H1 (cell line): ENCODE data around the gene SMPD2. TPM values are rescaled to one million over a fixed set of nuclear protein-coding genes. Genes with fewer than 3 reads are reported as not detected.
A peak's percentile ranks its signal among the peaks of the same experiment; 100 is the strongest.

Source experiments
- CTCF ChIA-PET: fragments of 300-600 bp; sonication (Branson Sonifier 250); formaldehyde crosslinking; loops from one replicate; lab custom pipeline; 2021; ENCODE audit not compliant: partially characterized antibody; lab: Charles Lee
- POLR2A ChIA-PET: fragments of 300-600 bp; sonication (Branson Sonifier 250); formaldehyde crosslinking; loops from one replicate; lab custom pipeline; 2021; ENCODE audit warnings: inconsistent platforms; ENCODE audit not compliant: partially characterized antibody; lab: Charles Lee
- DNase-seq, 2 experiments: peaks; one replicate each; pipeline versions ENCODE4 v3.0.0 to v3.0.0-alpha.2; 2010 to 2022; ENCODE audit warnings: low spot score in 2 of 2, low read depth in 1 of 2, mixed read lengths in 1 of 2
- FAIRE-seq: peaks from 2 replicates; lab custom pipeline; 2011; peaks lifted over from hg19 to GRCh38; lab: Jason Lieb, UNC
- H2AFZ ChIP-seq: 2 replicates; pipeline ENCODE4 v1.8.1; 2012; ENCODE audit warnings: low read length, inconsistent platforms
- H2AK5ac ChIP-seq: 2 replicates; pipeline ENCODE4 v1.6.1; 2013; ENCODE audit warnings: low read depth, low read length
- H2BK120ac ChIP-seq: replicated peaks from 2 replicates; pipeline ENCODE3; 2013; ENCODE audit warnings: low read depth, low read length, inconsistent platforms
- H2BK12ac ChIP-seq: 2 replicates; pipeline ENCODE4 v1.6.1; 2013; ENCODE audit warnings: low read depth, low read length
- H2BK15ac ChIP-seq: 2 replicates; pipeline ENCODE4 v1.6.1; 2013; ENCODE audit warnings: low read length
- H2BK20ac ChIP-seq: 2 replicates; pipeline ENCODE4 v1.6.1; 2013; ENCODE audit warnings: low read length
- H2BK5ac ChIP-seq: 2 replicates; pipeline ENCODE4 v1.6.1; 2013; ENCODE audit warnings: low read depth, low read length
- H3K14ac ChIP-seq: 2 replicates; pipeline ENCODE4 v1.6.1; 2013; ENCODE audit warnings: inconsistent platforms; ENCODE audit not compliant: insufficient read length
- H3K18ac ChIP-seq: 2 replicates; pipeline ENCODE4 v1.6.1; 2013; ENCODE audit warnings: low read length; ENCODE audit errors: extremely low read depth
- H3K23ac ChIP-seq: 2 replicates; pipeline ENCODE4 v1.6.1; 2013; ENCODE audit warnings: inconsistent platforms; ENCODE audit not compliant: insufficient read length
- H3K23me2 ChIP-seq: 2 replicates; pipeline ENCODE4 v1.6.1; 2013; ENCODE audit warnings: low read depth, low read length
- H3K27ac ChIP-seq: 2 replicates; pipeline ENCODE4 v1.6.1; 2011; ENCODE audit warnings: low read depth, low read length, inconsistent platforms
- H3K27me3 ChIP-seq, 4 experiments: replicated peaks in 1 of 4; 1 replicate in 1 of 4; 2 replicates in 3 of 4; pipeline versions ENCODE4 v1.6.1 to v1.8.1; 2011 to 2013; ENCODE audit warnings: low read length in 3 of 4, mild to moderate bottlenecking in 3 of 4, inconsistent platforms in 2 of 4, mixed read lengths in 2 of 4, moderate library complexity in 1 of 4; ENCODE audit not compliant: control insufficient read depth in 3 of 4, insufficient read depth in 3 of 4; ENCODE audit errors: extremely low read depth in 1 of 4
- H3K36me3 ChIP-seq, 4 experiments: 2 replicates each; pipeline versions ENCODE4 v1.6.1 to v1.8.1; 2011 to 2013; ENCODE audit warnings: mild to moderate bottlenecking in 4 of 4, low read length in 3 of 4, moderate library complexity in 2 of 4, control low read depth in 1 of 4, inconsistent platforms in 1 of 4; ENCODE audit not compliant: insufficient read depth in 4 of 4, control insufficient read depth in 2 of 4
- H3K4ac ChIP-seq: replicated peaks from 2 replicates; pipeline ENCODE3; 2013; ENCODE audit warnings: low read length, low read depth, mixed read lengths, inconsistent platforms; ENCODE audit not compliant: insufficient read length
- H3K4me1 ChIP-seq, 4 experiments: replicated peaks in 1 of 4; 1 replicate in 1 of 4; 2 replicates in 3 of 4; pipeline versions ENCODE4 v1.6.1 to v1.8.1; 2011 to 2013; ENCODE audit warnings: low read length in 3 of 4, inconsistent platforms in 2 of 4, mixed read lengths in 1 of 4; ENCODE audit not compliant: insufficient read depth in 4 of 4, control insufficient read depth in 3 of 4
- H3K4me2 ChIP-seq, 2 experiments: 2 replicates each; pipeline versions ENCODE4 v1.6.1 to v1.8.1; 2011 to 2013; ENCODE audit warnings: low read depth in 2 of 2, low read length in 2 of 2, control low read depth in 1 of 2, inconsistent platforms in 1 of 2, mild to moderate bottlenecking in 1 of 2; ENCODE audit not compliant: insufficient read depth in 1 of 2
- H3K4me3 ChIP-seq, 4 experiments: fragments of 200-600, 300-600 bp in 1 of 4; sonication (generic), shearing (Covaris generic), sonication (Bioruptor Twin) in 1 of 4; 2 replicates each; pipeline versions ENCODE4 v1.5.1 to v1.8.1; 2011 to 2016; ENCODE audit warnings: low read length in 4 of 4, low read depth in 3 of 4, control low read depth in 2 of 4, inconsistent platforms in 2 of 4, mild to moderate bottlenecking in 2 of 4, mixed read lengths in 1 of 4, moderate library complexity in 1 of 4; ENCODE audit not compliant: insufficient read depth in 2 of 4; ENCODE audit errors: extremely low read depth in 1 of 4
- H3K56ac ChIP-seq: replicated peaks from 2 replicates; pipeline ENCODE3; 2013; ENCODE audit warnings: low read depth, mild to moderate bottlenecking, mixed read lengths, low read length, inconsistent platforms; ENCODE audit not compliant: insufficient read length
- H3K79me1 ChIP-seq: 2 replicates; pipeline ENCODE4 v1.6.1; 2013; ENCODE audit warnings: low read depth, low read length, control low read depth
- H3K79me2 ChIP-seq, 2 experiments: 2 replicates each; pipeline versions ENCODE4 v1.6.1 to v1.8.1; 2012 to 2013; ENCODE audit warnings: low read length in 2 of 2, mild to moderate bottlenecking in 2 of 2, inconsistent platforms in 1 of 2; ENCODE audit not compliant: insufficient read depth in 2 of 2, control insufficient read depth in 1 of 2
- H3K9ac ChIP-seq, 4 experiments: replicated peaks in 1 of 4; 1 replicate in 1 of 4; 2 replicates in 3 of 4; pipeline versions ENCODE4 v1.6.1 to v1.8.1; 2011 to 2013; ENCODE audit warnings: low read depth in 3 of 4, low read length in 3 of 4, control low read depth in 2 of 4, mild to moderate bottlenecking in 2 of 4, moderate library complexity in 2 of 4, inconsistent platforms in 1 of 4; ENCODE audit errors: extremely low read depth in 1 of 4
- H3K9me3 ChIP-seq, 2 experiments: 2 replicates each; pipeline versions ENCODE4 v1.6.1 to v1.8.1; 2012 to 2013; ENCODE audit warnings: mild to moderate bottlenecking in 2 of 2, moderate library complexity in 2 of 2, control low read depth in 1 of 2, inconsistent platforms in 1 of 2, low read depth in 1 of 2, low read length in 1 of 2, mixed read lengths in 1 of 2; ENCODE audit not compliant: insufficient read depth in 2 of 2
- H4K20me1 ChIP-seq, 2 experiments: replicated peaks in 1 of 2; 2 replicates each; pipeline versions ENCODE3 to v1.8.1; 2011 to 2013; ENCODE audit warnings: inconsistent platforms in 2 of 2, low read length in 2 of 2, mild to moderate bottlenecking in 1 of 2; ENCODE audit not compliant: insufficient read depth in 2 of 2, control insufficient read depth in 1 of 2
- H4K5ac ChIP-seq: 2 replicates; pipeline ENCODE4 v1.6.1; 2013; ENCODE audit warnings: low read length, low read depth, mixed read lengths, inconsistent platforms; ENCODE audit not compliant: insufficient read length
- H4K8ac ChIP-seq: 2 replicates; pipeline ENCODE4 v1.8.0; 2013; ENCODE audit warnings: mild to moderate bottlenecking, moderate library complexity, low read length, inconsistent platforms; ENCODE audit not compliant: insufficient read depth; ENCODE audit errors: extremely low read depth
- H4K91ac ChIP-seq: replicated peaks from 2 replicates; pipeline ENCODE3; 2013; ENCODE audit warnings: low read length, mixed read lengths, inconsistent platforms; ENCODE audit not compliant: insufficient read length
- E2F6 ChIP-seq: IDR thresholded peaks from 2 replicates; pipeline ENCODE4 v1.6.1; 2012; ENCODE audit warnings: inconsistent platforms
- WGBS, 2 experiments: shearing (Covaris generic) in 1 of 2; methylation state at CpG; one replicate each; pipeline versions ENCODE4 v1.1.6 to v1.1.7; 2013 to 2015; ENCODE audit warnings: low lambda C conversion rate in 2 of 2, mixed read lengths in 2 of 2, inconsistent platforms in 1 of 2, low coverage in 1 of 2, missing lambda C conversion rate in 1 of 2; ENCODE audit not compliant: insufficient replicate concordance in 2 of 2, insufficient coverage in 1 of 2, insufficient read length in 1 of 2; ENCODE audit errors: extremely low coverage in 1 of 2, missing lambda C conversion rate in 1 of 2; 5-methylcytosine and 5-hydroxymethylcytosine counted together
- polyA plus RNA-seq, 7 experiments: library from polyadenylated mRNA; depleted of rRNA in 3 of 7; stranded (reverse) in 5 of 7; unstranded in 2 of 7; fragments of >200 nt in 5 of 7; fragments of 200-250 nt in 2 of 7; gene quantifications; 1 replicate in 5 of 7; 2 replicates in 1 of 7; 4 replicates in 1 of 7; pipeline versions ENCODE4 v1.2.1 to v1.2.3, GENCODE V29; 2011 to 2013; ENCODE audit warnings: missing spikeins in 2 of 7, mixed read lengths in 2 of 7
- total RNA-seq: library from RNA; stranded (reverse); fragmentation: NEBNext Ultra II Directional; extraction: Animal tissue kit (Norgen Biotek cat#: 25700); gene quantifications from 2 replicates; pipeline ENCODE4 v1.2.1, GENCODE V29; 2021

SMPD2 gene
- total and polyA plus RNA-seq, 2 of the 8 experiments (the other 6 are each of a cell fraction or from before 2014, with no cell fraction given) = 11.5 to 17.2 TPM

GRCh38 chr6:109484122-109484521, 43.6 kb downstream of the SMPD2 start:
- H3K18ac ChIP-seq = no peak overlapping the region
- no peaks in the 10 kb centered on the region for H3K27me3 ChIP-seq
- H2AFZ ChIP-seq = no peak overlapping the region
- H3K4me3 ChIP-seq = peak overlapping the region in 2 of 4 experiments; percentile 37 to 55; a peak in 3 of 8 replicates
- H4K91ac ChIP-seq = no peak overlapping the region
- no peak overlapping the region for H2BK120ac ChIP-seq
- no peak overlapping the region for H3K23ac ChIP-seq
- WGBS, 2 experiments = 85% methylated on average over 3 of the region's 3 CpGs; no CpG with 5 or more reads in 1 of the 2 experiments
- no peak overlapping the region for H4K8ac ChIP-seq
- H2BK5ac ChIP-seq = no peak overlapping the region
- H3K56ac ChIP-seq = no peak overlapping the region
- H3K4me2 ChIP-seq = peak overlapping the region; percentile 72 to 76; a peak in 3 of 4 replicates
- H2BK12ac ChIP-seq = no peak overlapping the region
- peaks cover 20 to 33% of the 10 kb centered on the region in 2 experiments for H3K79me2 ChIP-seq
- TF ChIP-seq E2F6 = no peak
- TF ChIP-seq, all 59 proteins: peak for 0
- H3K23me2 ChIP-seq = peaks cover 7% of the 10 kb centered on the region; the same call in 1 of the 2 replicates
- peaks cover 0 to 8% of the 10 kb centered on the region in 2 experiments for H4K20me1 ChIP-seq
- no peaks in the 10 kb centered on the region for H3K9me3 ChIP-seq
- H3K4ac ChIP-seq = no peak overlapping the region
- no peak overlapping the region for H4K5ac ChIP-seq
- H2BK15ac ChIP-seq = no peak overlapping the region
- FAIRE-seq = no peak
- peaks cover 4 to 26% (median 15%) of the 10 kb centered on the region in 4 experiments; a peak in 7 of 8 replicates for H3K36me3 ChIP-seq
- H3K4me1 ChIP-seq = peaks cover 2 to 15% (median 6%) of the 10 kb centered on the region in 4 experiments; a peak in 6 of 7 replicates
- DNase-seq = no peak
- CTCF ChIA-PET = interaction anchor here (1.0 to 1.1 kb wide), 2 partner anchors 191 to 199 kb away, joined by 3 read pairs; no protein-coding TSS in a partner anchor
- H3K14ac ChIP-seq = no peak overlapping the region
- no peak overlapping the region for H2AK5ac ChIP-seq
- peaks cover 3% of the 10 kb centered on the region for H3K79me1 ChIP-seq
- no peak overlapping the region for H2BK20ac ChIP-seq
- no peak overlapping the region for H3K27ac ChIP-seq
- H3K9ac ChIP-seq = no peak overlapping the region
- POLR2A ChIA-PET = interaction anchor here (1.0 kb wide), 1 partner anchor 38 kb away, joined by 3 read pairs; no protein-coding TSS in a partner anchor
